Ammon's horn (tissue), 1 donor: Measurements from ENCODE around the gene PPME1.
A peak's percentile ranks its signal among the peaks of the same experiment; 100 is the strongest.

Experiments used
- DNase-seq: peaks from one replicate; pipeline ENCODE4 v3.0.0-alpha.2; 2016; ENCODE audit warnings: low spot score

PPME1 gene

GRCh38 chr11:74226907-74227306, 55.8 kb downstream of the PPME1 start:
- no peak for DNase-seq

GRCh38 chr11:74232311-74232950, 61.3 kb downstream of the PPME1 start:
- no peak for DNase-seq

GRCh38 chr11:74233683-74234082, 62.6 kb downstream of the PPME1 start:
- DNase-seq, result no peak

GRCh38 chr11:74235121-74235520, 64.0 kb downstream of the PPME1 start:
- DNase-seq, result no peak

- DNase-seq, result no peak
These were observed 66.5 kb downstream of the PPME1 start for GRCh38 chr11:74237541-74237940.

GRCh38 chr11:74238243-74238642, 67.2 kb downstream of the PPME1 start:
- DNase-seq, result no peak

GRCh38 chr11:74248469-74248868, 77.4 kb downstream of the PPME1 start:
- DNase-seq, result no peak

- DNase-seq, result no peak
These were observed 78.4 kb downstream of the PPME1 start for GRCh38 chr11:74249496-74249895.

GRCh38 chr11:74253361-74253760, 82.3 kb downstream of the PPME1 start:
- DNase-seq, result no peak

- peak; percentile 80 for DNase-seq
These were observed 84.8 kb downstream of the PPME1 start for GRCh38 chr11:74255741-74256375.

- no peak for DNase-seq
These were observed 85.5 kb downstream of the PPME1 start for GRCh38 chr11:74256378-74257133.

- peak; percentile 46 for DNase-seq
These were observed 87.0 kb downstream of the PPME1 start for GRCh38 chr11:74257959-74258553.

GRCh38 chr11:74262725-74263124, 91.6 kb downstream of the PPME1 start:
- DNase-seq, result no peak

GRCh38 chr11:74265256-74265655, 94.2 kb downstream of the PPME1 start:
- DNase-seq, result no peak

- DNase-seq, result no peak
These were observed 95.9 kb downstream of the PPME1 start for GRCh38 chr11:74267014-74267413.

- no peak for DNase-seq
These were observed 97.4 kb downstream of the PPME1 start for GRCh38 chr11:74268456-74268855.

GRCh38 chr11:74269161-74269811, 98.2 kb downstream of the PPME1 start:
- DNase-seq, result no peak

- DNase-seq, result no peak
These were observed 101.2 kb downstream of the PPME1 start for GRCh38 chr11:74272276-74272675.

- no peak for DNase-seq
These were observed 105.5 kb downstream of the PPME1 start for GRCh38 chr11:74276581-74276980.

GRCh38 chr11:74278103-74278502, 107.0 kb downstream of the PPME1 start:
- DNase-seq, result no peak

GRCh38 chr11:74278721-74279161, 107.7 kb downstream of the PPME1 start:
- DNase-seq, result no peak

GRCh38 chr11:74279256-74279655, 108.2 kb downstream of the PPME1 start:
- no peak for DNase-seq
